WTC11 (cell line): ENCODE data around the gene CC2D1A. TPM values are rescaled to one million over a fixed set of nuclear protein-coding genes. Genes with fewer than 3 reads are reported as not detected.
"Not testable (repeated sequence)": the region's sequence is repeated elsewhere in the genome, so short reads cannot be mapped to it uniquely, and the experiment has no call there.

Experiments
- ATAC-seq: fragments of 200-7000 bp; cut with Tn5 transposase; 2 replicates; pipeline ENCODE4 v1.10.0; 2021; ENCODE audit warnings: mild to moderate bottlenecking, moderate library complexity
- CTCF ChIA-PET: fragments of 300-600 bp; sonication (Branson Sonifier 250); formaldehyde crosslinking; loops from one replicate; lab custom pipeline; 2021; ENCODE audit warnings: antibody characterized with exemption; lab: Charles Lee
- POLR2A ChIA-PET: fragments of 350-600 bp; sonication (Branson Sonifier 250); formaldehyde crosslinking; loops from one replicate; lab custom pipeline; 2021; ENCODE audit warnings: antibody characterized with exemption; lab: Charles Lee
- DNase-seq: peaks from one replicate; pipeline ENCODE4 v3.0.0; 2021; ENCODE audit warnings: low spot score
- H3K27ac Mint-ChIP-seq: 2 replicates; pipeline ENCODE4 v1.8.0; 2021; ENCODE audit warnings: mixed read lengths
- H3K27me3 Mint-ChIP-seq: 2 replicates; pipeline ENCODE4 v1.8.0; 2021; ENCODE audit warnings: low read depth, mild to moderate bottlenecking, moderate library complexity, mixed read lengths
- H3K36me3 Mint-ChIP-seq: 2 replicates; pipeline ENCODE4 v1.8.0; 2021; ENCODE audit warnings: mixed read lengths
- H3K4me1 Mint-ChIP-seq: 2 replicates; pipeline ENCODE4 v1.8.0; 2022; ENCODE audit warnings: mixed read lengths
- H3K4me3 Mint-ChIP-seq: 2 replicates; pipeline ENCODE4 v1.8.0; 2021; ENCODE audit warnings: mild to moderate bottlenecking, moderate library complexity, mixed read lengths
- H3K9me3 Mint-ChIP-seq: 2 replicates; pipeline ENCODE4 v1.8.0; 2021; ENCODE audit warnings: mixed read lengths
- ATF1 ChIP-seq: sonication (generic); formaldehyde crosslinking; IDR thresholded peaks from 2 replicates; pipeline ENCODE4 v1.8.1; 2023; ENCODE audit warnings: mild to moderate bottlenecking, moderate library complexity, missing genetic modification reagents
- ATF6 ChIP-seq: sonication (generic); formaldehyde crosslinking; IDR thresholded peaks from 2 replicates; pipeline ENCODE4 v1.8.1; 2023; ENCODE audit warnings: mild to moderate bottlenecking, missing genetic modification reagents
- CREM ChIP-seq: sonication (generic); formaldehyde crosslinking; IDR thresholded peaks from 2 replicates; pipeline ENCODE4 v1.8.1; 2022; ENCODE audit warnings: mild to moderate bottlenecking, missing genetic modification reagents, moderate library complexity
- EMX1 ChIP-seq: fragments of 250-450 bp; sonication (Bioruptor Pico); IDR thresholded peaks from 2 replicates; pipeline ENCODE4 v1.8.0; 2021; ENCODE audit warnings: mild to moderate bottlenecking
- HMGA2 ChIP-seq: fragments of 250-450 bp; sonication (Bioruptor Pico); IDR thresholded peaks from 2 replicates; pipeline ENCODE4 v1.4.0; 2021; ENCODE audit warnings: mild to moderate bottlenecking, moderate library complexity
- IRF2 ChIP-seq: sonication (generic); formaldehyde crosslinking; IDR thresholded peaks from 2 replicates; pipeline ENCODE4 v1.8.0; 2022; ENCODE audit warnings: low read depth, missing genetic modification reagents, borderline replicate concordance
- JUN ChIP-seq: sonication (generic); formaldehyde crosslinking; IDR thresholded peaks from 2 replicates; pipeline ENCODE4 v1.8.0; 2023; ENCODE audit warnings: mild to moderate bottlenecking, missing genetic modification reagents
- NFYB ChIP-seq: sonication (generic); formaldehyde crosslinking; conservative IDR thresholded peaks from 2 replicates; pipeline ENCODE4 v1.8.0; 2022; ENCODE audit warnings: low read depth, missing genetic modification reagents
- NR1H2 ChIP-seq: sonication (generic); formaldehyde crosslinking; IDR thresholded peaks from 2 replicates; pipeline ENCODE4 v1.9.0; 2021; ENCODE audit warnings: mild to moderate bottlenecking, moderate library complexity, missing genetic modification reagents
- NR3C1 ChIP-seq: sonication (generic); formaldehyde crosslinking; conservative IDR thresholded peaks from 2 replicates; pipeline ENCODE4 v1.8.1; 2023; ENCODE audit warnings: low read depth, mild to moderate bottlenecking, missing genetic modification reagents
- TEAD4 ChIP-seq: sonication (generic); formaldehyde crosslinking; IDR thresholded peaks from 2 replicates; pipeline ENCODE4 v1.8.0; 2022; ENCODE audit warnings: mild to moderate bottlenecking, missing genetic modification reagents
- USF2 ChIP-seq: sonication (generic); formaldehyde crosslinking; IDR thresholded peaks from 2 replicates; pipeline ENCODE4 v1.8.1; 2023; ENCODE audit warnings: mild to moderate bottlenecking, missing genetic modification reagents, moderate library complexity
- ZNF121 ChIP-seq: sonication (generic); formaldehyde crosslinking; IDR thresholded peaks from 2 replicates; pipeline ENCODE4 v1.8.0; 2023; ENCODE audit warnings: missing genetic modification reagents
- ZNF219 ChIP-seq: sonication (generic); formaldehyde crosslinking; IDR thresholded peaks from 2 replicates; pipeline ENCODE4 v1.8.0; 2023; ENCODE audit warnings: missing genetic modification reagents, mild to moderate bottlenecking, borderline replicate concordance
- ZNF232 ChIP-seq: sonication (generic); formaldehyde crosslinking; IDR thresholded peaks from 2 replicates; pipeline ENCODE4 v1.8.0; 2022; ENCODE audit warnings: mild to moderate bottlenecking, missing genetic modification reagents
- ZNF317 ChIP-seq: sonication (generic); formaldehyde crosslinking; IDR thresholded peaks from 2 replicates; pipeline ENCODE4 v1.8.1; 2023; ENCODE audit warnings: low read depth, mild to moderate bottlenecking, moderate library complexity, missing genetic modification reagents, borderline replicate concordance
- total RNA-seq: library from RNA; stranded (reverse); gene quantifications from 3 replicates; pipeline ENCODE4 v1.2.3, GENCODE V29; 2021
- TF ChIP-seq, protein P1 (sequence below): fragments of 250-450 bp; sonication (Bioruptor Pico); IDR thresholded peaks from 2 replicates; pipeline ENCODE4 v2.1.2; 2022; ENCODE audit warnings: mild to moderate bottlenecking, moderate library complexity
- TF ChIP-seq, protein P2 (sequence below): sonication (generic); formaldehyde crosslinking; IDR thresholded peaks from 2 replicates; pipeline ENCODE4 v1.8.0; 2022; ENCODE audit warnings: mild to moderate bottlenecking, missing genetic modification reagents

CC2D1A gene
- total RNA-seq, 1 experiment from 2014 or later = 44.2 TPM

DNA sequence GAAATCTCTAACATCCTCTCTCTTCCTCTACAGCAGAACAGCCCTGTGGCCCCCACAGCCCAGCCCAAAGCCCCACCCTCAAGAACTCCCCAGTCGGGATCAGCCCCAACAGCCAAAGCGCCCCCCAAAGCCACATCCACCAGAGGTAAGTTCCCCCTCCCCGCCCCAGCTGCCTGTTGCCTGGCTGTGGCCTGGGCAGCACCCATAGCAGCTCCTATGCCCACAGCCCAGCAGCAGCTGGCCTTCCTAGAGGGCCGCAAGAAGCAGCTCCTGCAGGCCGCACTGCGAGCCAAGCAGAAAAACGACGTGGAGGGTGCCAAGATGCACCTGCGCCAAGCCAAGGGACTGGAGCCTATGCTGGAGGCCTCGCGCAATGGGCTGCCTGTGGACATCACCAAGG lies 14.5 kb downstream of the CC2D1A start (continued):
- TF ChIP-seq ZNF121 (CRISPR knock-in tag) (no peak), ATF6 (CRISPR knock-in tag) (no peak)

DNA sequence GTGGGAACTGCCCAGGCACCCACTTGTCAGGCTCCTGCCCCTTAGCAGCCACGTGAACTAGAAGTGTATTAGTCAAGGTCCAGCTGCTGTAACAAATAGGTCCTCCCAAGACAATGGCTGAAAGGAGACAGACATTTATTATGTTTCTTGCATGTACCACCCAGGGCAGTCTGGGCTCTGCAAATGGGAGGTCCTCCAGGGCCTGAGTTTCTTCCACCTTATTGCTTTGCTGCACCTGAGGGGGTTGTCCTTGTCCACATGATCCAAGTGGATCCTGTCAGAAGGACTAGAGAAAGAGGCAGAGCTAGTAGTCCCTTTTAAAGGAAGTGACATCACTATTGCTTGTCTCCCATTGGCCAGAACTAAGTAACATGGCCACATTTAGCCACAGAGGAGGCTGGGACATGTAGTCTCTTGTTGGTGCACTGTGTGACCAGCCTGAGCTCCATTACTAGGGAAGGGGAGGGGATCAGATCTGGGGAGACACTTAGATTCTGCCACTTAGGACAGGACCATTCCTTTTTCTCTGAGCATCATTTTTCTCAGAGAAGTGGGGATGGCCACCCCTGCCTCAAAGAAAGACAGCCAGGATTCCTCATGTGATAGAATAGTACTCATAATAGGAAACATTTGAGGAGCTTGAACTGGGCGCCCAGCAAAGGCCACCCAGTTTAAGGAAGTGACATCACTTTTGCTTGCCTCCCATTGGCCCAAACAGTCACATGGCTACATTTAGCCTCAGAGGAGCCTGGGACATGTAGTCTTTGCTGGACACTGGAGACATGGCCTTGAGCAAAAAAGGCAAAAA lies 15.1 kb downstream of the CC2D1A start:
- H3K4me3 Mint-ChIP-seq = no peak overlapping the region
- ATAC-seq = peak; percentile 92
- H3K27ac Mint-ChIP-seq = peak overlapping the region; percentile 20; the same call in 1 of the 2 replicates
- ChIA-PET CTCF (interaction anchor here (0.7 to 1.4 kb wide), 7 partner anchors 13 to 153 kb away, joined by 3 to 7 read pairs (median 3); partner anchors contain the start of gene DCAF15), POLR2A (interaction anchor here (1.5 kb wide), 1 partner anchor 32 kb away, joined by 5 read pairs; the partner anchor contains the start of gene DCAF15)
- no peaks in the 10 kb centered on the region for H3K27me3 Mint-ChIP-seq
- peaks cover 53% of the 10 kb centered on the region for H3K36me3 Mint-ChIP-seq
- TF ChIP-seq HMGA2 (CRISPR knock-in tag) (no peak), ZNF317 (no peak), ZNF219 (CRISPR knock-in tag) (no peak), ZNF121 (CRISPR knock-in tag) (no peak), ZNF232 (no peak), USF2 (CRISPR knock-in tag) (peak; percentile 93), NR3C1 (CRISPR knock-in tag) (no peak), JUN (CRISPR knock-in tag) (no peak), ATF1 (no peak), EMX1 (CRISPR knock-in tag) (no peak), CREM (0 out of 2 replicates have a peak, but pooled peaks have one; percentile 48), NFYB (CRISPR knock-in tag) (peak; percentile 55), TEAD4 (CRISPR knock-in tag) (no peak), NR1H2 (CRISPR knock-in tag) (no peak), IRF2 (CRISPR knock-in tag) (no peak)
- TF ChIP-seq, protein P1, sequence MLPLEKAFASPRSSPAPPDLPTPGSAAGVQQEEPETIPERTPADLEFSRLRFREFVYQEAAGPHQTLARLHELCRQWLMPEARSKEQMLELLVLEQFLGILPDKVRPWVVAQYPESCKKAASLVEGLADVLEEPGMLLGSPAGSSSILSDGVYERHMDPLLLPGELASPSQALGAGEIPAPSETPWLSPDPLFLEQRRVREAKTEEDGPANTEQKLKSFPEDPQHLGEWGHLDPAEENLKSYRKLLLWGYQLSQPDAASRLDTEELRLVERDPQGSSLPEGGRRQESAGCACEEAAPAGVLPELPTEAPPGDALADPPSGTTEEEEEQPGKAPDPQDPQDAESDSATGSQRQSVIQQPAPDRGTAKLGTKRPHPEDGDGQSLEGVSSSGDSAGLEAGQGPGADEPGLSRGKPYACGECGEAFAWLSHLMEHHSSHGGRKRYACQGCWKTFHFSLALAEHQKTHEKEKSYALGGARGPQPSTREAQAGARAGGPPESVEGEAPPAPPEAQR (CRISPR knock-in tag) = no peak
- TF ChIP-seq, protein P2, sequence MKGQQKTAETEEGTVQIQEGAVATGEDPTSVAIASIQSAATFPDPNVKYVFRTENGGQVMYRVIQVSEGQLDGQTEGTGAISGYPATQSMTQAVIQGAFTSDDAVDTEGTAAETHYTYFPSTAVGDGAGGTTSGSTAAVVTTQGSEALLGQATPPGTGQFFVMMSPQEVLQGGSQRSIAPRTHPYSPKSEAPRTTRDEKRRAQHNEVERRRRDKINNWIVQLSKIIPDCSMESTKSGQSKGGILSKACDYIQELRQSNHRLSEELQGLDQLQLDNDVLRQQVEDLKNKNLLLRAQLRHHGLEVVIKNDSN = peak; percentile 92
- H3K9me3 Mint-ChIP-seq = peaks cover 16% of the 10 kb centered on the region
- no peaks in the 10 kb centered on the region for H3K4me1 Mint-ChIP-seq
- peak; percentile 38 for DNase-seq

DNA sequence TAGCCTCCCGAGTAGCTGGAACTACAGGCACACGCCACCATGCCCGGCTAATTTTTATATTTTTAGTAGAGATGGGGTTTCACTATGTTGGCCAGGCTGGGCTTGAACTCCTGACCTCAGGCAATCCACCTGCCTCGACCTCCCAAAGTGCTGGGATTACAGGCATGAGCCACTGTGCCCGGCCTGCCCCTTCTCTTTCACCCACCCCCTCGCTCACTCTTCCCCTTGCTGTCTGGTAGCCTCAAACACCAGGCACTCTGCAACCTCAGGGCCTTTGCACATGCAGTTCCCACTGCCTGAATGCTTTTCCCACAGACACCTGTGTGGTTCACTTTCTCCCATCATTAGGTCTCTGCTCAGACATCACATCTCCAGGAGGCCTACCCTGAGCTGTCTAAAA lies 16.1 kb downstream of the CC2D1A start:
- ATAC-seq = not testable (repeated sequence)
- POLR2A ChIA-PET = interaction anchor here (0.5 kb wide), 1 partner anchor 516 kb away, joined by 4 read pairs; no protein-coding TSS in a partner anchor
- peaks cover 63% of the 10 kb centered on the region for H3K36me3 Mint-ChIP-seq

More for the DNA sequence above, 16.1 kb downstream of the CC2D1A start:
- H3K27me3 Mint-ChIP-seq, H3K4me3 Mint-ChIP-seq, DNase-seq, H3K27ac Mint-ChIP-seq, H3K4me1 Mint-ChIP-seq: not testable (repeated sequence)
- peaks cover 16% of the 10 kb centered on the region for H3K9me3 Mint-ChIP-seq
- CTCF ChIA-PET = interaction anchor here (1.0 to 1.4 kb wide), 2 partner anchors 31 to 41 kb away, joined by 3 to 4 read pairs; partner anchors contain the start of gene DCAF15
